Psoas muscle (tissue), 8 donors: ENCODE data around the gene KIF24. TPM values are rescaled to one million over a fixed set of nuclear protein-coding genes. Genes with fewer than 3 reads are reported as not detected.

Experiments
- ATAC-seq, 4 donors: fragments of 200-7000 bp; cut with Tn5 transposase; one replicate each; pipeline ENCODE4 v1.9.1; 2020; ENCODE audit warnings: moderate library complexity in 3 of 4, mild to moderate bottlenecking in 2 of 4
- DNase-seq, 2 donors: peaks; one replicate each; pipeline ENCODE4 v3.0.0-alpha.2; 2020
- H3K27ac ChIP-seq: fragments of 200-600 bp; one replicate; pipeline ENCODE4 v1.8.0; 2022
- H3K27me3 ChIP-seq, 3 donors: fragments of 200-600 bp in 1 of 3; one replicate each; pipeline versions ENCODE4 v1.6.1 to v1.8.0; 2013 to 2022; ENCODE audit warnings: low read length in 2 of 3, mild to moderate bottlenecking in 2 of 3, moderate library complexity in 1 of 3; ENCODE audit not compliant: insufficient read depth in 3 of 3
- H3K36me3 ChIP-seq, 2 donors: fragments of 200-600 bp in 1 of 2; one replicate each; pipeline versions ENCODE4 v1.6.1 to v1.8.0; 2013 to 2022; ENCODE audit warnings: low read depth in 1 of 2, mild to moderate bottlenecking in 1 of 2, moderate library complexity in 1 of 2; ENCODE audit not compliant: insufficient read depth in 1 of 2
- H3K4me1 ChIP-seq: fragments of 200-600 bp; one replicate; pipeline ENCODE4 v1.8.0; 2022
- H3K4me3 ChIP-seq: fragments of 200-600 bp; one replicate; pipeline ENCODE4 v1.8.0; 2022; ENCODE audit warnings: mild to moderate bottlenecking
- H3K9me3 ChIP-seq: fragments of 200-600 bp; one replicate; pipeline ENCODE4 v1.8.0; 2022
- WGBS, 3 donors: extraction: QIAGEN DNeasy Blood & Tissue Kit; methylation state at CpG; one replicate each; pipeline versions ENCODE4 v1.1.6 to v1.1.7; 2013; 5-methylcytosine and 5-hydroxymethylcytosine counted together
- intact Hi-C, 2 donors: fragments of 100-400 bp; cut with DNase I; formaldehyde crosslinking; loops; one replicate each; pipeline versions ENCODE4 v1.11.0 to v1.14.2; 2022
- polyA plus RNA-seq, 3 donors: library from polyadenylated mRNA; stranded (reverse); fragments of 200-250 nt; gene quantifications; one replicate each; pipeline ENCODE4 v1.2.3, GENCODE V29; 2013
- total RNA-seq, 4 donors: library from RNA; stranded (reverse); fragmentation: NEBNext Ultra II Directional in 2 of 4; extraction: Animal tissue kit (Norgen Biotek cat#: 25700) in 2 of 4; gene quantifications; one replicate each; pipeline versions ENCODE4 v1.2.1 to v1.2.4, GENCODE V29; 2021 to 2023
- TF ChIP-seq, protein P1 (sequence below): fragments of 200-600 bp; IDR thresholded peaks from one replicate; pipeline ENCODE4 v1.8.0; 2022; ENCODE audit warnings: antibody characterized with exemption
- donor health status: healthy with polysubstance abuse.
- donor health status: DM: no; HTN: no; CAD: no; lungs with moderate emphysema.
- donor health status: Bipolar disorder and iron deficiency.
- donor health status: healthy.
- donor health status: DM: yes; HTN: yes; CAD: no.
- donor health status: DM: no; HTN: no; CAD: no.
- donor health status: DM: no; HTN: no; CAD: no.
- donor health status: DM: yes; HTN: yes; CAD: no.

KIF24 gene
- total and polyA plus RNA-seq, 7 donors, result 0.10 to 1.6 (median 0.50) TPM

DNA sequence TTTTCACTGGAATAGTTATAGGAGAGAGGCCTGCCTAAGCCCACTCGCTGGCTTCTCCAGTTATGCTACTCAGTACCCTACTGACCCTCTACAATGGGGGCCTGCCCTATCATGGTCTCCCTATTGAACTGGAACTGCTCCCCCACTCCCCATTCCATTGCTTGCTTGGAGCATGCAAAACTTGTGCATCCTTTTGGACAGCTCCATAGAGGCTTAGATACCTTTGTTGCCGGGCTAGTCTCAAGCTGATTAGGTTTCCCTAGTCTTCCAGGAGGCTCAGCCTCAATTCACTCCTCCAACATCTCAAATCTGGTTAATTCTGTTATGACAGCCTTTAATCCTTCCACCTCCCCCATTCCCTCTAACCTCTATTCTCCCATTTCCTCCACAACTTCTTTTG, 39.9 kb downstream of the KIF24 start:
- no peaks in the 10 kb centered on the region for H3K36me3 ChIP-seq
- H3K9me3 ChIP-seq, result no peaks in the 10 kb centered on the region
- DNase-seq (no peak), ATAC-seq (no peak)
- H3K27me3 ChIP-seq, result no peaks in the 10 kb centered on the region
- H3K27ac ChIP-seq, result no peak overlapping the region
- no peaks in the 10 kb centered on the region for H3K4me1 ChIP-seq
- intact Hi-C loops, result no loop called here
- H3K4me3 ChIP-seq, result no peak overlapping the region
- TF ChIP-seq, protein P1, sequence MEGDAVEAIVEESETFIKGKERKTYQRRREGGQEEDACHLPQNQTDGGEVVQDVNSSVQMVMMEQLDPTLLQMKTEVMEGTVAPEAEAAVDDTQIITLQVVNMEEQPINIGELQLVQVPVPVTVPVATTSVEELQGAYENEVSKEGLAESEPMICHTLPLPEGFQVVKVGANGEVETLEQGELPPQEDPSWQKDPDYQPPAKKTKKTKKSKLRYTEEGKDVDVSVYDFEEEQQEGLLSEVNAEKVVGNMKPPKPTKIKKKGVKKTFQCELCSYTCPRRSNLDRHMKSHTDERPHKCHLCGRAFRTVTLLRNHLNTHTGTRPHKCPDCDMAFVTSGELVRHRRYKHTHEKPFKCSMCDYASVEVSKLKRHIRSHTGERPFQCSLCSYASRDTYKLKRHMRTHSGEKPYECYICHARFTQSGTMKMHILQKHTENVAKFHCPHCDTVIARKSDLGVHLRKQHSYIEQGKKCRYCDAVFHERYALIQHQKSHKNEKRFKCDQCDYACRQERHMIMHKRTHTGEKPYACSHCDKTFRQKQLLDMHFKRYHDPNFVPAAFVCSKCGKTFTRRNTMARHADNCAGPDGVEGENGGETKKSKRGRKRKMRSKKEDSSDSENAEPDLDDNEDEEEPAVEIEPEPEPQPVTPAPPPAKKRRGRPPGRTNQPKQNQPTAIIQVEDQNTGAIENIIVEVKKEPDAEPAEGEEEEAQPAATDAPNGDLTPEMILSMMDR, result no peak
- 75 to 84% (median 77%) methylated on average over 2 of the region's 2 CpGs for WGBS, 3 donors

DNA sequence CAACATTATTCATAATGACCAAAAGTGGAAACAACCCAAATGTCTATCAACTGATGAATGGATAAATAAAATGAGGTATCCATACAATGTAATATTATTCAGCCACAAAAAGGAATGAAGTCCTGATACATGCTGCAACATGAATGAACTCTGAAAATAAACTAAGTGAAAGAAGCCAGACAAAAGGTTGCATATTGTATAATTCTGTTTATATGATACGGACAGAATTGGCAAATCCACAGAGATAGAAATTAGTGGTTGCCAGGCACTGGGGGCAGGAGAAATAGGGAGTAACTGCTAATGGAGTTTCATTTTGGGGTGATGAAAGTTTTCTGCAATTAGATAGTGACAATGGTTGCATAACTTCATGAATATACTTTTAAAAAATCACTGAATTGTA, 47.0 kb downstream of the KIF24 start:
- ATAC-seq, result no peak
- Histone ChIP-seq H3K36me3 (no peaks in the 10 kb centered on the region), H3K27me3 (no peaks in the 10 kb centered on the region), H3K9me3 (no peaks in the 10 kb centered on the region), H3K27ac (no peak overlapping the region), H3K4me3 (no peak overlapping the region), H3K4me1 (no peaks in the 10 kb centered on the region)
- intact Hi-C loops, result no loop called here
- DNase-seq, result no peak
- 94 to 98% (median 97%) methylated on average over 1 of the region's 1 CpG for WGBS, 3 donors
- TF ChIP-seq, protein P1, result no peak

DNA sequence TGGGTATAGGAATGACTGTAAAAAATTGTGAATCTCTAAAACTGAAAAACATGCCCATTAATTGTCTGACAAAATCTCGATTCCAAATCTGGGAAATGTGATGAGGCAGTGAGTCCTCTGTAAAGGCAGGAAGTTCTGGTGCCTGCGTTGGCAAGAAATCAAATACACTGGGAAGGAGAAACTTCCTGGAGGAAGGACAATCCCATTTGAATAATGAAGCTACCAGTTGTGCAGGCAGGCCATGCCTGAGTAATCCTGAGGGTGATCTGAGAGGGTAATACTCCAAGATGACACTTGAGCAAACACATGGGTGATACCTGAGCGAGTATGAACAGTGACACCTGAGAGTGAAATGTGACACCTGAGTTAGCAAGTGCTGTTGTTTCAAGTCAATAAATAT, 49.7 kb downstream of the KIF24 start:
- ATAC-seq (no peak), DNase-seq (no peak)
- 65 to 77% (median 68%) methylated on average over 3 of the region's 3 CpGs for WGBS, 3 donors
- no peaks in the 10 kb centered on the region for H3K9me3 ChIP-seq
- TF ChIP-seq, protein P1, result no peak
- no peaks in the 10 kb centered on the region for H3K27me3 ChIP-seq
- H3K4me3 ChIP-seq, result no peak overlapping the region
- H3K36me3 ChIP-seq, result no peaks in the 10 kb centered on the region
- H3K27ac ChIP-seq, result no peak overlapping the region
- no peaks in the 10 kb centered on the region for H3K4me1 ChIP-seq
- intact Hi-C loops, result no loop called here

Other genes starting within 250 kb of the KIF24 start
- gene DCAF12, start 202.6 kb downstream of the KIF24 start, total RNA-seq, result 10 to 100 TPM; 18.0 to 27.1 (median 23.3) TPM
- gene DCAF12, start 202.6 kb downstream of the KIF24 start, polyA plus RNA-seq, result 10 to 100 TPM; 15.8 to 38.0 (median 18.1) TPM
- gene UBAP1, start 150.2 kb downstream of the KIF24 start, total RNA-seq, result 100 to 1,000 TPM in 1 of 4 donors, 10 to 100 TPM in 3; 55.8 to 126 (median 73.4) TPM
- 100 to 1,000 TPM in 1 of 3 donors, 10 to 100 TPM in 2; 89.6 to 203 (median 92.9) TPM for gene UBAP1, start 150.2 kb downstream of the KIF24 start, polyA plus RNA-seq
- 10 to 100 TPM; 14.7 to 19.7 (median 16.4) TPM for gene NUDT2, start 301 bp upstream of the KIF24 start, total RNA-seq
- gene NUDT2, start 301 bp upstream of the KIF24 start, polyA plus RNA-seq, result 10 to 100 TPM; 19.6 to 31.0 (median 28.3) TPM
- 10 to 100 TPM; 16.3 to 34.1 (median 25.1) TPM for gene MYORG, start 47.6 kb upstream of the KIF24 start, total RNA-seq
- 10 to 100 TPM in 2 of 3 donors, 1 to 10 TPM in 1; 6.3 to 50.7 (median 38.6) TPM for gene MYORG, start 47.6 kb upstream of the KIF24 start, polyA plus RNA-seq
- 10 to 100 TPM; 34.5 to 84.0 (median 38.5) TPM for gene FAM219A, start 129.3 kb upstream of the KIF24 start, total RNA-seq
- 10 to 100 TPM; 25.4 to 99.4 (median 27.3) TPM for gene FAM219A, start 129.3 kb upstream of the KIF24 start, polyA plus RNA-seq
- gene DNAI1, start 129.5 kb upstream of the KIF24 start, total RNA-seq, result under 1 TPM in 1 of 4 donors, not detected in 3; 0.19 TPM
- under 1 TPM; 0.04 to 0.70 (median 0.34) TPM for gene DNAI1, start 129.5 kb upstream of the KIF24 start, polyA plus RNA-seq
- gene ENHO, start 193.7 kb upstream of the KIF24 start, total RNA-seq, result under 1 TPM in 3 of 4 donors, not detected in 1; 0.20 to 0.64 (median 0.26) TPM
- gene ENHO, start 193.7 kb upstream of the KIF24 start, polyA plus RNA-seq, result 1 to 10 TPM in 1 of 3 donors, under 1 TPM in 2; 0.35 to 1.2 (median 0.39) TPM